Erythroblast (primary cell): ENCODE results near the gene C6orf118.

Source experiments
- DNase-seq, 2 experiments: peaks; one replicate each; lab custom pipeline; 2025; lab: John Stamatoyannopoulos, UW
- GATA1 ChIP-seq: IDR thresholded peaks from 2 replicates; pipeline ENCODE4 v1.6.1; 2011; ENCODE audit warnings: low read depth, mild to moderate bottlenecking, control low read depth, low read length, moderate library complexity
- POLR2A ChIP-seq: IDR thresholded peaks from 2 replicates; pipeline ENCODE4 v1.6.1; 2011; ENCODE audit warnings: mild to moderate bottlenecking, low read length

C6orf118 gene

DNA sequence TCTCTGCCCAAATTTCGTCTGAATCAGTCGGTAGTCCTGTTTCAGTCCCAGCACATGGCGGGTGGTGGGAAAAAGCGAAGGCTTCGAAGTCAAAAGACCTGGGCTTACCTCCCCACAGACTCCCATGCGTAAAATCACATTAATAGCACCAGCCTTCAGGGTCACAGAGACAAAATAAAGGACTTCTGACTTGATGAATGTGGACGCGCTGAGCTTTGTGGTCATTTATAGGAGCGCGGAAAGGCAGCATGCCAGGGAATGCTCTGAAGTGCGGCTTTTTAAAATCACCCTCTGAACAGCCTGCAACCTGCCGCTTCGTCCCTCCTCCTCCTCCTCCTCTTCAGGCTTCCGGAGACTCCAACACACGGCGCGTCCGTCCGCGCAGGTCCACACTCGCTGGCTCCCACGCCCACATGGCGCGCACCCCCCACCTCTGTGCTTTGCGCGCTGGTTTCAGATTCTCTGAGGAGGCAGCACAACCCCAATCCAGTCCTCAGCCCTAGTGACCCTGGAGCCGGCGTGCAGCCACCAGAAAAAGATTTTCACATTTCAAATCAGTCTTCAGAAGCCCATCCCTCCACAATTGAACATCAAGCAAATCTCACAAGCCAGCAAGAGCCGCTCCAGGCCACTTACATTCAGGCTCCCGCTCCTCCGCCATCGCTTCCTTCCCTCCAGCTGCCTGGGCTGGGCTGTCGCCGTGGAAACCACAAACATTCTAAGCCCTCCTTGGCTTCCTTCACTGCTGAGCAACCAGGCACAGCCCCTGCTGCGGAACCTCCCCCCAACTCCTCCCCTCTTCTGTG lies at the start of gene C6orf118:
Gene C6orf118 (minus strand): TSS at position 680 of the 806 bp plus-strand sequence. CDS start 19 bp downstream, at position 661.
- TF ChIP-seq POLR2A (no peak), GATA1 (no peak)
- DNase-seq: no peak

GRCh38 chr6:165345700-165346099 lies 36.3 kb upstream of the C6orf118 start:
- TF ChIP-seq GATA1 (no peak), POLR2A (no peak)
- no peak for DNase-seq

GRCh38 chr6:165340532-165340931 lies 31.1 kb upstream of the C6orf118 start:
- no peak for DNase-seq
- TF ChIP-seq GATA1: no peak
- TF ChIP-seq POLR2A: no peak

GRCh38 chr6:165325609-165326008 lies 16.2 kb upstream of the C6orf118 start:
- TF ChIP-seq GATA1 (no peak), POLR2A (no peak)
- DNase-seq: no peak

GRCh38 chr6:165321555-165322145 lies 12.2 kb upstream of the C6orf118 start:
- no peak for DNase-seq
- no peak for TF ChIP-seq GATA1
- TF ChIP-seq POLR2A: no peak

DNA sequence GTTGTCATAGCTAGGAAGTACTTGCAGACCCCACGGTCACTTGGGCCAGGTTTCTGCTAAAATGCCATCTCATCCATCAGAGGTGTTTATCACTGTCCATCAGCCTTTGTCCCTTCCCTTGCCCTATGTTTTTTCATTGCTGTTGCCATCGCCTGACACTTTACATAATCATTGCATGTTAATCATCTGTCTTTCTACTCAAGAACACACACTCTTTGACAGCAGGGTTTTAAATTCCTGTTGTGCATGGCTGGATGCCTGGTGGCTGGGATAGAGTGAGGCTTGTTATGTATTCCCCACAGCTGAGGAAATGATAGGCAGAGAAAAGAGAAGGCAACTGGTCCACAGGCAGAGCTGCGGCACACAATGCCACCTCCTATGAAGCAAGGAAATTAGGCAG lies 11.7 kb upstream of the C6orf118 start:
- no peak for DNase-seq
- TF ChIP-seq POLR2A: no peak
- TF ChIP-seq GATA1: no peak

DNA sequence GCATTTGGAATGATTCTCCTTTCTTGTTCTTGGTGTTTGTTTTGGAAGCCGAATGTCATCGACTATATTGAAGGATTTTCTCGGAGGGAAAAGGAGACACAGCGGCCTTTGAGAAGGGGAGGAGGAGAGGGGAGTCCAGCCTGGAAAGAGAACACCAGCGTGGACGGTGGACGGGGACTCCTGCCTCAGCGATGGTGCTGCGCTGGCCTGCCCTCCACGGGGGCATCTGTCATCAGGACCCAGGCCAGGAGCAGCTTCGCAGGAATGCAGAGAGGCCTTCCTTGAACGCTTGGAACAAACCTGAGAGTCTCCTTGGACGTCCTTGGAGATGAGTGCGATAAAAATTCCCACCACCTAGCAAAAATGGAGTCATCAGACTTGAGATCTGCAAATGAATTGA lies 8.3 kb upstream of the C6orf118 start:
- TF ChIP-seq POLR2A: no peak
- no peak for TF ChIP-seq GATA1
- no peak for DNase-seq

DNA sequence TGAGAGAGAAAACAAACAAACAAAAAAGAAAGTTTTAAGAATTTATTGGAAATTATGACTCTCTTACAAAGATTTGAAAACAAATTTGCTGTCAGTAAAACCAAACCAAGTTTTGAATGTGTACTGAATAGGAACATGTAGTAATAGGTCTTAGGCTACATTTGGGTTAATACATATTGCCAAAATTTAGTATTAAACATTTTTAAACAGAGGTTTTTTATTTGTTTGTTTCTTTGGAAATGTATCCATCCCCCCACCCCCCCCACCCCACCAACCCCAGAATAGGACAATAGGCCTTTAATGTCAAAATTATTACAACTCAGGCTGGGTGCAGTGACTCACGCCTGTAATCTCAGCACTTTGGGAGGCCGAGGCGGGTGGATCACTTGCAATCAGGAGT lies 2.5 kb downstream of the C6orf118 start:
- TF ChIP-seq GATA1 (no peak), POLR2A (no peak)
- no peak for DNase-seq

- TF ChIP-seq GATA1: no peak
- TF ChIP-seq POLR2A: no peak
- no peak for DNase-seq
Measured at GRCh38 chr6:165301372-165302246, 7.8 kb downstream of the C6orf118 start.

DNA sequence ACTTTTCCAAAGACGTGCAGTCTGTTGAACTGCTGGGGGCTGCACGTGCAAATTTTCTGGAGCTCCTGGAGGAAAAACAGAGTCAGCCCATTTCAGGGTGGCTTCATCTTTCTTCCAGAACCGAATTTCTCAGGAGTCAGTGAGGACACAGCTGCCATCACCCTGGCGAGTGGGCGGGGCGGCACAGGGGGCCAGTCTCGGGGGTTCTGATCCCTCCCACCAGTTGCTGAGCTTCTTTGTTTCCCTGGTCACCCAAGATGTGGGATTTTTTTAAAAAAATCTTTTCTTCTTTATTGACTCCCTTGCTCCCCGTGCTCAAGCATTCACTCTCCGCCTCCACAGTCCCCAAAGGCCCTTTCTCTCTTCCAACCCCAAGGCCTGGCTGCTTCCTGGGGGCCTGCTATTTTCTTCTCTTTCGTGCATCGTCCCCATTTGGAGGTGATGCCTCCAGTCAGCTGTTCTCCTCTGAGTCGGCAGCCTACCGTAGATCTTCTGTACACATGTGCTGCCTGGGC lies 8.9 kb downstream of the C6orf118 start:
- no peak for TF ChIP-seq POLR2A
- no peak for TF ChIP-seq GATA1
- DNase-seq: no peak

- DNase-seq: no peak
- TF ChIP-seq GATA1: no peak
- TF ChIP-seq POLR2A: no peak
Measured at GRCh38 chr6:165298875-165299274, 10.5 kb downstream of the C6orf118 start.

DNA sequence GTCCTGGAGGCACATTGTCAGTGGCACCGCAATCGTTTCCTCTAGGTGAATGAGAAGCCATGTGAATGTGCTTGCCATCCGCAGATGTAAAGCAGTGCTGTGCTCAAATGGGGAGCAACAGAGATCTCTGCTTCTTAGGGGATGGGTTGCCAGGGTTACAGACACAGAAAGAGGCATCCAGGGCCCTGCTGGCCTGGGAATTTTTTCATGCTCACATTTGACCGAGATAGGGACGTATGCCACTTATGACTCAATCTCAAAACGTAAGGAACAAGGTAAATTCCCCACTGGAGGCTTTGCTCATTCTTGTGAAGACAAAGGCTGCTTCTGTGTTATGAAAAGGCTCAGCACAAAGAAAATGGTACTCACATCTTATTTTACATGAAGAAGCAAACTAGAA lies 11.0 kb downstream of the C6orf118 start:
- no peak for TF ChIP-seq GATA1
- no peak for TF ChIP-seq POLR2A

DNA sequence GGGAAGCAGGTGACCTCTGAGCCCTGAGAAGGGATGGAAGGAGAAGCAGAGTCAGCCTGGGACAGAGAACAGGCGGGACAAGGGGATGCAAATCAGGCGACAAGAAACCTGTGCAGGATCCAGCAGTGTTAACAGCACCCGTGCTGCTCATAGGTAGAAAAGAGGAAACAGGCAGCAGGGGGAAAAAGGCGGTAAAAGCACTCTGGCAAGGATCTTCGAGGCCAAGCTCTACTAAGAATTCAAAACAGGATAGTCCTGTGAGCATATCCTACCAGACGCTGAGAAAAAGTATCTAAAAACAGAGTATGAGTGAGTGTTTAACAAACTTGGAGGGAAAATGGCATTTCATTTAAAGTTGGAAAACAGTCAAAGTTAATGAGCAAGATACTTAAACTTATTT lies 16.7 kb downstream of the C6orf118 start:
- TF ChIP-seq POLR2A (no peak), GATA1 (no peak)
- no peak for DNase-seq

More for the DNA sequence above, 11.0 kb downstream of the C6orf118 start:
- no peak for DNase-seq

DNA sequence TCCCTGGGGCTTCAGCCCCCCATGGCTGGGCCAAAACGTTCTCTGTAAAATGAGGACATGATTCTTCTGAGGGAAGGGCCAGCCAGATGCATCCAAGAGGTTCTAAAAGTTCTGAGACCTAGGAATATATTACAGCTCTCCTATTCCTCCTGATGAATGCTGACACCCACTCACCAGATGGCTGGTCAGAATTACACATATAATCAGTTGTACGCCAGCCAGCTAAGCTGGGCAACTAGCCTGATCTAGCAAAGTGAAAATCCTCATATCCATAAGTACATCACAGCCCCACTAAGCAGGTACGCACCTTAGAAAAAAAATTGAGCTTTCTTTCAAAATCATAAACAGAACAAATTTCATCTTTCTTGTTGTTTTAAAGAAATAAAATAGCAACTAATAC lies 34.8 kb downstream of the C6orf118 start:
- no peak for DNase-seq

More for the DNA sequence above, 34.8 kb downstream of the C6orf118 start:
- TF ChIP-seq POLR2A (no peak), GATA1 (no peak)
